ENCODE results near the gene AGTRAP. TPM values are rescaled to one million over a fixed set of nuclear protein-coding genes. Genes with fewer than 3 reads are reported as not detected.

Gene AGTRAP
- total and polyA plus RNA-seq, 2 of the 8 experiments (the other 6 are each of a cell fraction or from before 2014, with no cell fraction given): 69.7 to 192 TPM

DNA sequence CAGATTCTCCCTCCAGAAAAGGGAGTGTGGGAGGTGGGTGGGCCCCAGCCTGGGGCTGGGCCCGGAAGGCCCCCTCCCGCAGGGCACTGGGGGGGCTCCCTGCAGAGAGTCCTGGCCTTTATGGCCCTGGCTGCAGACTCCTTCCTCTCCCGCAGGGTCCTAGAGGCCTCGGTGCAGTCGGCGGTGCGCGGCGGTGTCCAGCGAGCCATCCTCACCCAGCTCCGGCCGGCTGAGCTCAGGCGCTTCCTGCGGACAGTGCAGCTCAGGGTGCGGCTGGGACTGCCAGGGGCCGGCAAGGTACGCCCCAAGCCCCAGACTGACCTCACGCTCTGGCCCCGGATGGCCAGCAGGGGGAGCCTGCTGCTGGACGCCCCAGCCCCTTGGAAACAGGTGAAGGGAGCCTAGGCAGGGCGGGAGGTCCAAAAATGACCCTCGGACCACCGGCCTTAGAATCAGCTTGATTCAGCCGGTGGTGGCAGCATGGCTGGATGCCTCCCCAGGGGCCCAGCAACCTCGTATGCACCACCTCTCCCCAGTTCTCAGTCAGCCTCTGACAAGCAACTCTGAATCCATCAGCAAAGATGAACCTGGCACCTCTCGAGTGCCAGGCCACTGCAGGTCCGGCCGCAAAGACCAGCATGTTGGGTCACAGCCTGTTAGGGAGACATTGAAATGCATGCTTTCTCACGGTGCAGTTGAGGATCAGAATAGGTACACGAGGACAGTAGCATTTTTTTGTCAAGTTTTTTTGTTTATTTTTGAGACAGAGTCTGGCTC is 49.2 kb downstream of the AGTRAP start:
- Histone ChIP-seq H3K23ac (ENCODE audit: insufficient read length) (no peak overlapping the region), H3K27ac (ENCODE audit: low read depth, low read length) (no peak overlapping the region), H4K5ac (ENCODE audit: insufficient read length, low read depth, low read length) (no peak overlapping the region), H3K36me3 (ENCODE audit: control insufficient read depth in 2 of 4, insufficient read depth in 4 of 4, low read length in 3 of 4) (peaks cover 0 to 2% (median under 1%) of the 10 kb centered on the region in 4 experiments; a peak in 2 of 8 replicates), H2BK120ac (replicated peaks; ENCODE audit: low read depth, low read length) (no peak overlapping the region), H3K4ac (replicated peaks; ENCODE audit: insufficient read length, low read depth, low read length) (peak overlapping the region; percentile 12), H3K4me1 (replicated peaks in 1 of 4; ENCODE audit: control insufficient read depth in 3 of 4, insufficient read depth in 4 of 4, low read length in 3 of 4) (peaks cover 7 to 34% (median 25%) of the 10 kb centered on the region in 4 experiments), H4K20me1 (replicated peaks in 1 of 2; ENCODE audit: control insufficient read depth in 1 of 2, insufficient read depth in 2 of 2, low read length in 2 of 2) (peaks cover 0 to 1% of the 10 kb centered on the region in 2 experiments), H3K18ac (ENCODE audit: extremely low read depth, low read length) (peak overlapping the region; percentile 87), H3K56ac (replicated peaks; ENCODE audit: insufficient read length, low read depth, low read length) (no peak overlapping the region), H4K91ac (replicated peaks; ENCODE audit: insufficient read length, low read length) (peak overlapping the region; percentile 67), H3K27me3 (replicated peaks in 1 of 4; ENCODE audit: control insufficient read depth in 3 of 4, extremely low read depth in 1 of 4, insufficient read depth in 3 of 4, low read length in 3 of 4) (no peaks in the 10 kb centered on the region), H2BK12ac (ENCODE audit: low read depth, low read length) (peak overlapping the region; percentile 98), H4K8ac (ENCODE audit: extremely low read depth, insufficient read depth, low read length) (0 out of 2 replicates have a peak overlapping the region, but pooled peaks have one; percentile 45), H2BK20ac (ENCODE audit: low read length) (0 out of 2 replicates have a peak overlapping the region, but pooled peaks have one; percentile 34), H3K9ac (replicated peaks in 1 of 4; ENCODE audit: extremely low read depth in 1 of 4, low read depth in 3 of 4, low read length in 3 of 4) (no peak overlapping the region), H2AFZ (ENCODE audit: low read length) (no peak overlapping the region), H3K4me3 (ENCODE audit: extremely low read depth in 1 of 4, insufficient read depth in 2 of 4, low read depth in 3 of 4, low read length in 4 of 4) (peak overlapping the region in 1 of 4 experiments; percentile 34; a peak in 4 of 8 replicates), H3K79me1 (ENCODE audit: low read depth, low read length) (no peaks in the 10 kb centered on the region), H2BK15ac (ENCODE audit: low read length) (peak overlapping the region; percentile 72; the same call in 1 of the 2 replicates), H3K23me2 (ENCODE audit: low read depth, low read length) (no peaks in the 10 kb centered on the region), H3K14ac (ENCODE audit: insufficient read length) (no peak overlapping the region), H3K79me2 (ENCODE audit: control insufficient read depth in 1 of 2, insufficient read depth in 2 of 2, low read length in 2 of 2) (no peaks in the 10 kb centered on the region), H2AK5ac (ENCODE audit: low read depth, low read length) (no peak overlapping the region), H3K9me3 (ENCODE audit: insufficient read depth in 2 of 2, low read depth in 1 of 2, low read length in 1 of 2) (no peaks in the 10 kb centered on the region), H3K4me2 (ENCODE audit: insufficient read depth in 1 of 2, low read depth in 2 of 2, low read length in 2 of 2) (peak overlapping the region; percentile 3 to 58; a peak in 3 of 4 replicates), H2BK5ac (ENCODE audit: low read depth, low read length) (peak overlapping the region; percentile 88; the same call in 1 of the 2 replicates)
- ChIA-PET CTCF (ENCODE audit: partially characterized antibody) (interaction anchor here (0.6 to 5.4 kb wide), 25 partner anchors 9 to 438 kb away, joined by 3 to 49 read pairs (median 4); partner anchors contain the start of genes CLCN6 and MTHFR), POLR2A (ENCODE audit: partially characterized antibody) (interaction anchor here (0.7 to 2.0 kb wide), 10 partner anchors 9 to 196 kb away, joined by 3 to 9 read pairs (median 4); partner anchors contain the start of gene AGTRAP)
- DNase-seq (ENCODE audit: low read depth in 1 of 2, low spot score in 2 of 2) (peak; percentile 84 to 91), FAIRE-seq (no peak)
- WGBS, 2 experiments (ENCODE audit: extremely low coverage in 1 of 2, insufficient coverage in 1 of 2, insufficient read length in 1 of 2, insufficient replicate concordance in 2 of 2, low coverage in 1 of 2, low lambda C conversion rate in 2 of 2, missing lambda C conversion rate in 1 of 2): 31% methylated on average over 24 of the region's 30 CpGs; no CpG with 5 or more reads in 1 of the 2 experiments
- TF ChIP-seq ZNF274 (IDR thresholded peaks at IDR 0.05; ENCODE audit: borderline replicate concordance, extremely low read depth, low read length): no peak
- peak; percentile 91 for TF ChIP-seq FOSL1 (IDR thresholded peaks at IDR 0.05; ENCODE audit: insufficient read depth, low read depth, low read length)
- no peak for TF ChIP-seq ATF2 (IDR thresholded peaks at IDR 0.05; ENCODE audit: low read length)
- TF ChIP-seq GABPA (IDR thresholded peaks at IDR 0.05; ENCODE audit: borderline replicate concordance, insufficient read depth, low read length): peak; percentile 58; the same call in 1 of the 2 replicates
- no peak for TF ChIP-seq SIX5 (IDR thresholded peaks at IDR 0.05; ENCODE audit: low read depth, low read length)
- TF ChIP-seq, protein P1, sequence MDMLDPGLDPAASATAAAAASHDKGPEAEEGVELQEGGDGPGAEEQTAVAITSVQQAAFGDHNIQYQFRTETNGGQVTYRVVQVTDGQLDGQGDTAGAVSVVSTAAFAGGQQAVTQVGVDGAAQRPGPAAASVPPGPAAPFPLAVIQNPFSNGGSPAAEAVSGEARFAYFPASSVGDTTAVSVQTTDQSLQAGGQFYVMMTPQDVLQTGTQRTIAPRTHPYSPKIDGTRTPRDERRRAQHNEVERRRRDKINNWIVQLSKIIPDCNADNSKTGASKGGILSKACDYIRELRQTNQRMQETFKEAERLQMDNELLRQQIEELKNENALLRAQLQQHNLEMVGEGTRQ (IDR thresholded peaks at IDR 0.05; ENCODE audit: low read length): no peak
- TF ChIP-seq, protein P2, sequence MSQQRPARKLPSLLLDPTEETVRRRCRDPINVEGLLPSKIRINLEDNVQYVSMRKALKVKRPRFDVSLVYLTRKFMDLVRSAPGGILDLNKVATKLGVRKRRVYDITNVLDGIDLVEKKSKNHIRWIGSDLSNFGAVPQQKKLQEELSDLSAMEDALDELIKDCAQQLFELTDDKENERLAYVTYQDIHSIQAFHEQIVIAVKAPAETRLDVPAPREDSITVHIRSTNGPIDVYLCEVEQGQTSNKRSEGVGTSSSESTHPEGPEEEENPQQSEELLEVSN (IDR thresholded peaks at IDR 0.05): no peak

Measured in H1 (cell line).